ENCODE results near the gene DNAJC4.

Gene DNAJC4

DNA sequence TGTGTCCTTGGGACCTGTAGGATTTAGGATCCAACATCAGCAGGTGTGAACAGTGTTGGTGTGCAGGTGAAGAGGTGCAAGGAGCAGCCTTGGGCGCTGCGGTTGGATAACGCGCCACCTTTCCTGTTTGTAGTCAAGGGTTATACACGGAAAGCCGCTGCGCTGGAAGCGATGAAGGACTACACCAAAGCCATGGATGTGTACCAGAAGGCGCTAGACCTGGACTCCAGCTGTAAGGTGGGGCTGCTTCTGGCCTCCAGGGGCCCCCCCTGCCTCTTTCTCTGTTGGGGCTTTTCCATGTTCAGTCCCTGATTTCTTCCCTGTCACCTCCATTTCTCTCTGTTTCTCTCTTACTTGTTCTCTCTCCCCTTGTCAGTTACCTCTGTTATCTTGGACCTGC is 27.4 kb upstream of the DNAJC4 start:
- Histone ChIP-seq H3K4me3 (ENCODE audit: low read length) (no peak overlapping the region), H3K4me1 (ENCODE audit: control insufficient read depth, insufficient read depth, low read length) (peaks cover 3% of the 10 kb centered on the region), H3K9ac (ENCODE audit: low read length) (no peak overlapping the region), H3K36me3 (ENCODE audit: control insufficient read depth, insufficient read depth, low read length) (peaks cover 26% of the 10 kb centered on the region), H3K27ac (ENCODE audit: low read depth, low read length) (no peak overlapping the region), H3K27me3 (ENCODE audit: control insufficient read depth, insufficient read depth, low read length) (no peaks in the 10 kb centered on the region)

DNA sequence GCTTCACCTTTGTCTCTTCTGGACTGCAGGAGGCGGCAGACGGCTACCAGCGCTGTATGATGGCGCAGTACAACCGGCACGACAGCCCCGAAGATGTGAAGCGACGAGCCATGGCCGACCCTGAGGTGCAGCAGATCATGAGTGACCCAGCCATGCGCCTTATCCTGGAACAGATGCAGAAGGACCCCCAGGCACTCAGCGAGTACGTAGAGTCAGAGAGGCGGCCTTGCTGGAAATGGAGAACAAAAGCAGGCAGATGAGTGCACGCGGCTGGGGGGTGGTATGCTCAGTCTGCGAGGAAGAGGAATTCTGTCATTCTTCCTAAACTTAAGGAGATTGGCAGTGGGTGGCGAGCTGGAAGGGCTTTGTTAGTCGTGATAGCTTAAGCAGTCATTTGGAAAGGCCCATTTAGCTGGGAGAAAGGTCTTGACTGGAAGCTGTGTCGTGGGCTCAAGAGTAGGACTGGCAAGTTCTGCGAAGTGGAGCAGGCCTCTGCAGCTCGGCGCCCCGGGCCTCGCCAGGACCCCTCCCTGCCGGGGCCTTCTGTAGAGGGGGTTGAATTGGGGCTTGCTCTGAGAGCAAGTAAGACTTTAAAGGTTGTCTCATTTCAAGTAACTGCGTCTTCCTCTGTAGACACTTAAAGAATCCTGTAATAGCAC is 26.8 kb upstream of the DNAJC4 start:
- Histone ChIP-seq H3K27ac (ENCODE audit: low read depth, low read length) (no peak overlapping the region), H3K4me1 (ENCODE audit: control insufficient read depth, insufficient read depth, low read length) (peaks cover 3% of the 10 kb centered on the region), H3K27me3 (ENCODE audit: control insufficient read depth, insufficient read depth, low read length) (no peaks in the 10 kb centered on the region), H3K4me3 (ENCODE audit: low read length) (no peak overlapping the region), H3K9ac (ENCODE audit: low read length) (no peak overlapping the region), H3K36me3 (ENCODE audit: control insufficient read depth, insufficient read depth, low read length) (peaks cover 23% of the 10 kb centered on the region)

DNA sequence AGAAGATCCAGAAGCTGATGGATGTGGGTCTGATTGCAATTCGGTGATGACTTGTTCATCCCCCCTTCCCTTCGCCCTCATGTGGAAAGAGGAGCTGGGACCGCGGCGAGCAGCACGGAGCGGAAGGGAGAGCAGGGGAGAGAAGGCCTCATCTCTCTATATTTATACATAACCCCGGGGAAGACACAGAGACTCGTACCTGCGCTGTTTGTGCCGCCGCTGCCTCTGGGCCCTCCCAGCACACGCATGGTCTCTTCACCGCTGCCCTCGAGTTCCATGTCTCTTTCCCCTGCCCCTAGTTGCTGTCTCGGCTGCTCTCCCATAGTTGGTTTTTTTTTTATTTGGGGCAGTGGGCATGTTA is 26.3 kb upstream of the DNAJC4 start:
- H3K9ac ChIP-seq (ENCODE audit: low read length) = no peak overlapping the region
- peak overlapping the region; percentile 16 for H3K27ac ChIP-seq (ENCODE audit: low read depth, low read length)
- H3K4me3 ChIP-seq (ENCODE audit: low read length) = no peak overlapping the region
- no peaks in the 10 kb centered on the region for H3K27me3 ChIP-seq (ENCODE audit: control insufficient read depth, insufficient read depth, low read length)
- H3K4me1 ChIP-seq (ENCODE audit: control insufficient read depth, insufficient read depth, low read length) = peaks cover 3% of the 10 kb centered on the region
- peaks cover 23% of the 10 kb centered on the region for H3K36me3 ChIP-seq (ENCODE audit: control insufficient read depth, insufficient read depth, low read length)

DNA sequence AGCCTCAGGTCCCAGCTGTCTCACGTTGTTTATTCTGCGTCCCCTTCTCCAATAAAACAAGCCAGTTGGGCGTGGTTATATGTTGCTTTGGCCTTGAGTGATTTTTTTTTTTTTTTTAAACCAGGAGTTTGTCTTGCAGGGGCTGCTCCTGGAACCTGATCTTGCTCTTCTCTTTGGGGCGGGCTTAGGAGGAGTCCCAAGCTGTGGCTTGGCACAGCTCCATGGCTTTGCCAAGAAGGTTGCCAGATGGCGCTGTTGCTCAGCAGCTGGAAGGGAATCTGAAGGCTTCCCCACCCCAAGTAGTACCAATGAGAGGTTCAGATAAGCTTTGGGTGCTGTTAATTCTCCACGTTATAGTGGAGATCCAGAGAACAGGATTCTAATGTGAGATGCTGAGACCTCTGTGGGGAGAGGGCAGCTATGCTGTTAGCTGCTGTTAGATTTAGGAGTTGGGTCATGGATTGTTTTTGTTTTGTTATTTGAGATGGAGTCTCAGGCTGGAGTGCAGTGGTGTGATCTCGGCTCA is 25.8 kb upstream of the DNAJC4 start:
- H3K4me3 ChIP-seq (ENCODE audit: low read length) = no peak overlapping the region
- H3K4me1 ChIP-seq (ENCODE audit: control insufficient read depth, insufficient read depth, low read length) = peaks cover 3% of the 10 kb centered on the region
- peaks cover 23% of the 10 kb centered on the region for H3K36me3 ChIP-seq (ENCODE audit: control insufficient read depth, insufficient read depth, low read length)
- H3K27ac ChIP-seq (ENCODE audit: low read depth, low read length) = peak overlapping the region; percentile 16
- no peak overlapping the region for H3K9ac ChIP-seq (ENCODE audit: low read length)
- no peaks in the 10 kb centered on the region for H3K27me3 ChIP-seq (ENCODE audit: control insufficient read depth, insufficient read depth, low read length)

DNA sequence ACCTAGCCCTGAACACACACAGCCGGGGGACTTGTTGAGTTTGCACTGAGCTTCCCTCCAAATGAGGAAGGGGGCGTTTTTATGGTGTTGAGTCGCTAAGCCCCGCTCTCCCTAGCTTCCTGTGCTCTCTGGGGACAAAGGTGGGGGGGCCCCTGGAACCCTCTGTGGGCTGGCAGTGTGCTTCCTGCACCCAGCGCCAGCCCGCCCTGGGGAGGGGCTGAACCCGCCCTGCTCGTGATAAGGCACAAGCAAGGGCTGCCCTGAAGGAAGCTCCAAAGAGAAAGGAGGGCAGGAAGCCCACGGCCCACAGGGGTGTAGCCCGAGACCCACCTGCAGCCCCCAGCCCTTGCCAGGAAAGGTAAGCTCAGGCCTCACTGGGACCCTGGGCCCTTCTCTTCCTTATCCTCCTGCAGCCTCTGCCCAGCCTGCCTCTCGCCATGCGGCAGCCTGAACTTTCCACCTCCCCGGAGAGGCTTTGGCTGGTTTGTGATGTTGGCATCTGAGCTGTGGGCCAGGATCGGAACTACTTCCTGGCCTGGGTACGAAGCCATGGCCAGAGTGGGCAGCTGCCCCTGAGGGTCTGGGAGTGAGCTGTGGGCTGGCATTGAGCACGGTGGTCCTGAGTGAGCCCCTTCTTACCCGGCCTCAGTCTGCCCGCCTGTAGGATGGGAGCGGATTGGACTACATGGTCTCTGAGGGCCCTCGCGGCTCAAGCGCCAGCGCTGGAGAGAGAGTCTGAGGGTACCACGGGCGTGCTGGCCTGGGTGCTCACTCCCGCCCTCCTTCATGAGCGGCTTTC is 23.7 kb upstream of the DNAJC4 start, which contains the start of gene FERMT3:
Gene FERMT3, plus strand, starts transcription at position 265 of the 799 bp plus-strand sequence. CDS start 644 bp downstream, outside the sequence.
- Histone ChIP-seq H3K4me3 (ENCODE audit: low read length) (peak within 1 kb of the TSS; percentile 72), H3K4me1 (ENCODE audit: control insufficient read depth, insufficient read depth, low read length) (peaks cover 3% of the 10 kb centered on the region), H3K27me3 (ENCODE audit: control insufficient read depth, insufficient read depth, low read length) (no peaks in the 10 kb centered on the region), H3K9ac (ENCODE audit: low read length) (peak within 1 kb of the TSS; percentile 57), H3K27ac (ENCODE audit: low read depth, low read length) (peak within 1 kb of the TSS; percentile 79), H3K36me3 (ENCODE audit: control insufficient read depth, insufficient read depth, low read length) (peaks cover 22% of the 10 kb centered on the region)

DNA sequence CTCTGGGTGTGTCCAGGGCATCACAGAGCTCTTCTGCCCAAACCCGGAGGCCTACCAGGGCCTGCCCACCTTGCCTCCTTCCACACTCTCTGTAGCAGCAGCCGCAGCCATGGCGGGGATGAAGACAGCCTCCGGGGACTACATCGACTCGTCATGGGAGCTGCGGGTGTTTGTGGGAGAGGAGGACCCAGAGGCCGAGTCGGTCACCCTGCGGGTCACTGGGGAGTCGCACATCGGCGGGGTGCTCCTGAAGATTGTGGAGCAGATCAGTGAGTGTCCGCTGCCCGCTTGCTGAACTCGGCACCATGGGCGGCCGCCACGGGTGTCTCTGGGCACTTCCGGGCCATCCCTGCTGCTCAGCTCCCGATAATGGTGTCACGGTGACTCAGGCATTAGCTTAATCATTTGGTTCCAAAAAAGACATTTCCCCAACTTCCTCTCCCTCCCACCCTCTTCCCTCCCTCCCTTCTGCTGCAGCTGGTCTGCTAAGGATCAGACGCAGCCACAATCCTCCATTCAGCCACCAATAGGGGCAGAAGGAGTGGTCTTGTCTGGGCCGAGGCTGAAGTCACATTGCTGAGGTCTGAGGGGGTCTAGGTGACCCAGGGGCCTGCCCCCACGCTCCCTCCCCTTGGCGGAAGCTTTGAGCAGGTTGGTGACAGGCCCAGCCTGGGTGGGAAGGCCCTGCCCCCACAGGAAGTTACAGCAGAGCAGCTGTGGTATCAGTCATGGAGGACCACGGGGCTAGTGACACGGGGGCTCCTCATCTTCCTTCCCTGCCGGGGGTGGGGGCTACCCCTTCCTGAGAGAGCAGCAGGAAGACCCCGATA is 22.9 kb upstream of the DNAJC4 start:
- Histone ChIP-seq H3K27me3 (ENCODE audit: control insufficient read depth, insufficient read depth, low read length) (no peaks in the 10 kb centered on the region), H3K9ac (ENCODE audit: low read length) (peak overlapping the region; percentile 57), H3K27ac (ENCODE audit: low read depth, low read length) (peak overlapping the region; percentile 79), H3K36me3 (ENCODE audit: control insufficient read depth, insufficient read depth, low read length) (peaks cover 20% of the 10 kb centered on the region), H3K4me3 (ENCODE audit: low read length) (peak overlapping the region; percentile 72), H3K4me1 (ENCODE audit: control insufficient read depth, insufficient read depth, low read length) (peaks cover 3% of the 10 kb centered on the region)

DNA sequence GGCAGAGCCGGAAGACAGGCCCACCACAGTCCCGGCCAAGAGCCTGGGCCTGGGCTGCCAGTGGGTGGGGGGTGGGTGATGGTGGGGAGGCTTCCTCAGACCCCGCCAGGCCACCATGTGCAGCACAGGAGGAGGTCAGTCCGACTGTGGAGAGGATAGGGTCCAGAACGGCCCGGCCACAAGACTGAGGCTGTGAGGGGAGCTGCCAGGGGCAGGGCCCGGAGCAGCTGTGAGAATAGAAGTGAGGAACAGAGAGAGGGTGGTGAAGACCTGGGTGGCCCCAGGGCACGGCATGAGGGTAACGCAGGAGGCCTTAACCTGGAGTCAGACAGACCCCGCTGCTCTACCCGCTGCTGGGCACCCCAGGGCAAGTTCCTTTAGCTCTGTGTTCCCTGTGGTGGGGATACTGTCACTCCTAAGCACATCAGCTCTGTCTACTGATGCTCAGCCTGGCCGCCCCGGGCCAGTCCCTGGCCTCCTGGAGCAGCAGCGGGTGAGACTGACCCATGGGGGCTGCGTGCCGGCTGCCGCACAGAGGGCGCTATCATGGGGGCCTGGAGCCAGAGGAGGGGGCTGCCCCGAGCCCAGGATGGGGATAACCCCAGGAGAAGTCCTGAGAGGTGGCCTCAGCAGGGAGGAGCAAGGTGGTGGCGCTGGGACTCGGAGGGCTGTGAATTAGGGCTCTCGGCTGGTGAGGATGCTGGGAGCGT is 22.1 kb upstream of the DNAJC4 start:
- H3K4me3 ChIP-seq (ENCODE audit: low read length) = peak overlapping the region; percentile 72
- H3K9ac ChIP-seq (ENCODE audit: low read length) = no peak overlapping the region
- H3K4me1 ChIP-seq (ENCODE audit: control insufficient read depth, insufficient read depth, low read length) = peaks cover 3% of the 10 kb centered on the region
- H3K36me3 ChIP-seq (ENCODE audit: control insufficient read depth, insufficient read depth, low read length) = peaks cover 13% of the 10 kb centered on the region
- H3K27me3 ChIP-seq (ENCODE audit: control insufficient read depth, insufficient read depth, low read length) = no peaks in the 10 kb centered on the region
- H3K27ac ChIP-seq (ENCODE audit: low read depth, low read length) = peak overlapping the region; percentile 79

DNA sequence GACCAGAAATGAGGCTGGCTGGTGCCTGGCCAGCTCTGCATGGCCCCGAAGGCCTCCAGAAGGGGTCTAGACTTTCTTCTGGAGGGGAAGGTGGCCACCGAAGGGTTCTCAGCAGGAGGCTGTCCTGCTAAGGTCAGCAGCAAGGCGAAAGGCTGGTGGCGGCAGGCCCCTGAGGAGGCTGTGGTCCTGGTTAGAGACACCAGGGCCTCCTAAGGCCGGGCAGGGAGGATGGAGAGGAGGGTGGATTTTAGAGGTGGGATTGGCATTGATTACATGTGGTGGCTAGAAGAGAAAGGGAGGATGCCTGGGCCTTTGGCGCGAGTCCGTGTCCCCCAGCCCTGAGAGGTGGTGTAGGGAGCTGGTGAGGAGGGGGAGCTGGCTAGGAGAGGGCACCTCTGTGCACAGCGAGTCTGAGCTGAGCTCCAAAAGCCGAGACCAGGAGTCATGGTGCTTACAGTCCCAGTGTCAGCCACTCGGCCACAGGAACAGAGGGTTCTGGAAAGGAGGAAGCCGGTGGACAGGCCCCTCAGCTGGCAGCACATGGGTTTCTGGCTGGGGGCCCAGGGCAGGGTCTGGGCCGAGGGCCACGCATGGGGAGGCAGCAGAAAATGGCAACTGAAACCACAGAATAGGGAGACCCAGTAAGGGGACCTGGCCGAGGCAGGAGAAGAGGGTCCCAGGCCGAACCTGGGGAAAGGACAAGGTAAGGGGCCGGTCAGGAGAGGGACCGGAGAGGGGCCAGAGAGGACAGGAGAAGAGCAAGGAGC is 21.4 kb upstream of the DNAJC4 start:
- Histone ChIP-seq H3K36me3 (ENCODE audit: control insufficient read depth, insufficient read depth, low read length) (peaks cover 5% of the 10 kb centered on the region), H3K4me1 (ENCODE audit: control insufficient read depth, insufficient read depth, low read length) (peaks cover 3% of the 10 kb centered on the region), H3K27ac (ENCODE audit: low read depth, low read length) (no peak overlapping the region), H3K9ac (ENCODE audit: low read length) (no peak overlapping the region), H3K27me3 (ENCODE audit: control insufficient read depth, insufficient read depth, low read length) (no peaks in the 10 kb centered on the region), H3K4me3 (ENCODE audit: low read length) (no peak overlapping the region)

DNA sequence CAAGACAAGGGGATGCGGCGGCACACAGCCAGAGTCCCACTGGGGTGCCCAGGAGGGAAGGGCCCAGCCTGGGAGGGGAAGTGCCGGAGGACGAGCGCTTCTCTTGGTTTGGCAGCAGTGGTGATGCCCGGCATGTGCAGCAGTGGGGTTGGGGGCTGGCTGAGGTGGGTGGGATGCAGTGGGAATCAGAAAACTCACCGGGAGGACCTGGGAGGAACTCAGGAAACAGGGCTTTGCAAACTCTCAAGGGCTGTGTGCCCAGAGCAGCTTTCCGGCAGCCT is 20.8 kb upstream of the DNAJC4 start:
- Histone ChIP-seq H3K27ac (ENCODE audit: low read depth, low read length) (no peak overlapping the region), H3K27me3 (ENCODE audit: control insufficient read depth, insufficient read depth, low read length) (no peaks in the 10 kb centered on the region), H3K36me3 (ENCODE audit: control insufficient read depth, insufficient read depth, low read length) (peaks cover 2% of the 10 kb centered on the region), H3K4me3 (ENCODE audit: low read length) (no peak overlapping the region), H3K9ac (ENCODE audit: low read length) (no peak overlapping the region), H3K4me1 (ENCODE audit: control insufficient read depth, insufficient read depth, low read length) (no peaks in the 10 kb centered on the region)

DNA sequence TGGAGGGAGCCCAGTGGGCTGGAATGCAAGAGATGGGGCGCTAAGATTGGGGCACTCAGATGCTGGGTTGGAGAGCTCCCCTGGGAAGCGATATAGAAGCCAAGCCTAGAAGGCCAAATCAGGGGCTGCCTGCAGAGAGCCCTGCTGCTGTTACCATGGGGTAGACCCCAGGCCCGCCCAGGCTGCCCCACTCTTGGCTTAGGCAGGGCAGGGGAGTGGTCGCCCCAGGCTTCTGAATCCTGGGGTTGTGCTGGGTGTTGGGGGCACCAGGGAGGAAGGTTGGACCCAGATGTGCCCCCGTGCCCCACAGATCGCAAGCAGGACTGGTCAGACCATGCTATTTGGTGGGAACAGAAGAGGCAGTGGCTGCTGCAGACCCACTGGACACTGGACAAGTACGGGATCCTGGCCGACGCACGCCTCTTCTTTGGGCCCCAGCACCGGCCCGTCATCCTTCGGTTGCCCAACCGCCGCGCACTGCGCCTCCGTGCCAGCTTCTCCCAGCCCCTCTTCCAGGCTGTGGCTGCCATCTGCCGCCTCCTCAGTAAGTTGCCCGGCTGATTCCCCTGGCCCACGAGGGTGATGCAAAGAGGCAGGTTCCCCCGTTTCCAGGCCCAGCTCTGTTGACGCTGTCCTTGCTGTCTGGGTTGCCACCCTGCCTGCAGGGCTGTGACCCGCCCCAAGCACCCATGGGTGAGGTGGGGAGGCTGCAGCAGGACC is 19.9 kb upstream of the DNAJC4 start:
- H3K4me1 ChIP-seq (ENCODE audit: control insufficient read depth, insufficient read depth, low read length) = no peaks in the 10 kb centered on the region
- H3K9ac ChIP-seq (ENCODE audit: low read length) = no peak overlapping the region
- H3K36me3 ChIP-seq (ENCODE audit: control insufficient read depth, insufficient read depth, low read length) = peaks cover 2% of the 10 kb centered on the region
- no peak overlapping the region for H3K4me3 ChIP-seq (ENCODE audit: low read length)
- no peaks in the 10 kb centered on the region for H3K27me3 ChIP-seq (ENCODE audit: control insufficient read depth, insufficient read depth, low read length)
- no peak overlapping the region for H3K27ac ChIP-seq (ENCODE audit: low read depth, low read length)

Measured in rectal smooth muscle tissue (tissue), 1 donor.